Tibial artery (tissue), 4 donors: ENCODE results near the gene TM4SF4.
A peak's percentile ranks its signal among the peaks of the same experiment; 100 is the strongest.

ENCODE experiments used
- DNase-seq, 2 donors: peaks; one replicate each; pipeline ENCODE4 v3.0.0-alpha.2; 2019
- H3K27ac ChIP-seq, 2 donors: fragments of 200-600 bp; sonication (generic) in 1 of 2; 1 replicate in 1 of 2; 2 replicates in 1 of 2; pipeline ENCODE4 v1.5.1; 2018 to 2019; ENCODE audit warnings: mild to moderate bottlenecking in 1 of 2
- H3K27me3 ChIP-seq, 2 donors: fragments of 200-600 bp; sonication (generic) in 1 of 2; one replicate each; pipeline versions ENCODE4 v1.5.1 to v1.6.0; 2016 to 2019
- H3K36me3 ChIP-seq, 3 donors: fragments of 200-600 bp; sonication (generic) in 2 of 3; one replicate each; pipeline ENCODE4 v1.5.1; 2016 to 2019; ENCODE audit warnings: mild to moderate bottlenecking in 2 of 3
- H3K4me1 ChIP-seq, 4 donors: fragments of 200-600 bp; sonication (generic) in 2 of 4; 1 replicate in 3 of 4; 2 replicates in 1 of 4; pipeline ENCODE4 v1.5.1; 2016 to 2019
- H3K4me3 ChIP-seq, 2 donors: fragments of 200-600 bp; sonication (generic) in 1 of 2; 1 replicate in 1 of 2; 2 replicates in 1 of 2; pipeline ENCODE4 v1.5.1; 2018 to 2019; ENCODE audit warnings: mild to moderate bottlenecking in 2 of 2
- H3K9me3 ChIP-seq, 3 donors: fragments of 200-600 bp; sonication (generic) in 1 of 3; one replicate each; pipeline ENCODE4 v1.5.1; 2016 to 2019
- CTCF ChIP-seq, 2 experiments: fragments of 200-600 bp in 1 of 2; fragments of 450-650 bp in 1 of 2; IDR thresholded peaks; one replicate each; pipeline ENCODE4 v1.5.1; 2017 to 2019; ENCODE audit warnings: antibody characterized with exemption in 2 of 2, mild to moderate bottlenecking in 1 of 2, moderate library complexity in 1 of 2
- intact Hi-C: fragments of 100-400 bp; cut with DNase I; formaldehyde crosslinking; loops from one replicate; pipeline ENCODE4 v1.15.0; 2023; ENCODE audit warnings: low total_unique reads

TM4SF4 gene

GRCh38 chr3:149475451-149476060 lies 1.1 kb downstream of the TM4SF4 start:
- intact Hi-C loops = no loop called here
- no peaks in the 10 kb centered on the region for H3K27me3 ChIP-seq
- no peak for DNase-seq

GRCh38 chr3:149476225-149476624 lies 1.7 kb downstream of the TM4SF4 start:
- intact Hi-C loops = no loop called here
- no peak overlapping the region for H3K4me3 ChIP-seq
- no peak overlapping the region for H3K27ac ChIP-seq
- no peaks in the 10 kb centered on the region for H3K27me3 ChIP-seq
- DNase-seq = no peak
- H3K9me3 ChIP-seq = no peaks in the 10 kb centered on the region
- TF ChIP-seq CTCF (IDR thresholded peaks at IDR 0.05) = no peak
- H3K4me1 ChIP-seq = peaks cover 0 to 63% (median 49%) of the 10 kb centered on the region in 4 donors
- no peaks in the 10 kb centered on the region for H3K36me3 ChIP-seq

More at GRCh38 chr3:149475451-149476060, 1.1 kb downstream of the TM4SF4 start:
- no peak for TF ChIP-seq CTCF (IDR thresholded peaks at IDR 0.05)
- Histone ChIP-seq H3K9me3 (no peaks in the 10 kb centered on the region), H3K27ac (peak overlapping the region in 1 of 2 donors; percentile 73), H3K36me3 (no peaks in the 10 kb centered on the region), H3K4me3 (no peak overlapping the region), H3K4me1 (peaks cover 0 to 67% (median 50%) of the 10 kb centered on the region in 4 donors)

- TF ChIP-seq CTCF (IDR thresholded peaks at IDR 0.05) = no peak
- H3K27me3 ChIP-seq = no peaks in the 10 kb centered on the region
- no peaks in the 10 kb centered on the region for H3K9me3 ChIP-seq
- DNase-seq = no peak
- no peak overlapping the region for H3K4me3 ChIP-seq
- intact Hi-C loops = loop anchor here (2.0 to 10.0 kb wide), 2 partner anchors 87 to 205 kb away; no protein-coding TSS in a partner anchor
- H3K4me1 ChIP-seq = peaks cover 0 to 31% (median 18%) of the 10 kb centered on the region in 4 donors
- peak overlapping the region; percentile 73 to 76 for H3K27ac ChIP-seq
- H3K36me3 ChIP-seq = no peaks in the 10 kb centered on the region
These were observed 5.3 kb downstream of the TM4SF4 start for GRCh38 chr3:149479621-149480325.

DNA sequence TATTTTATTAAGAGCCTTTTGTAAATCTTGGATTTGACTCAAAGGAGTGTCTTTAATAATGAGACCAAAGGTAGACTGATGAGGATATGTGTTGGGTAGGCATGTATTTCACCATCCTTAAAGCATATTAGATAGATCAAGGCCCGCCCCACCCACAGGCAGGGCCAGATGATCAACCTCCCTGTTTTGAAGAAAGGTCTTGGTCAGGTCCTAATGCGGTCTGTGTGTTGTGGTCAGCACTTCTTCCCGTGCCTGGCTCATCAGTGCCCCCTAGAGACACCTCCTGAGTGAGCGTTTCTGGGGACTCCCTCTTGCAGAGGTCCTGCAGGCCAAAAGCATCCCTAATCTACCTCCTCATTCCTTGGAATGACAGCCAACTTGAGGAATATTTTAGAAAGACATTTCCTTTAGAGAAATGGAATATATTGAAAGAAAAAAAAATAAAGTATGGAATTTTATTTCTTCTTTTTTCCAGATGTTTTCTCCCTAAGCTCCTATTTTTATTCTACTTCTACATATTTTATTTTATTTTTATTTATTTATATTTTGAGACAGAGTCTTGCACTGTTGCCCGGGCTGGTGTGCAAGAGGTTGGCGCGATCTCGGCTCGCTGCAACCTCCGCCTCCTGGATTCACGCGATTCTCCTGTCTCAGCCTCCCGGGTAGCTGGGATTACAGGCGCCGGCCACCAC lies 6.0 kb downstream of the TM4SF4 start:
- Histone ChIP-seq H3K4me1 (peaks cover 0 to 31% (median 23%) of the 10 kb centered on the region in 4 donors), H3K4me3 (no peak overlapping the region), H3K27me3 (no peaks in the 10 kb centered on the region), H3K36me3 (no peaks in the 10 kb centered on the region), H3K9me3 (no peaks in the 10 kb centered on the region), H3K27ac (peak overlapping the region; percentile 73 to 76)
- peak; percentile 82 to 91 for DNase-seq
- intact Hi-C loops = loop anchor here (2.0 to 10.0 kb wide), 2 partner anchors 88 to 206 kb away; no protein-coding TSS in a partner anchor
- TF ChIP-seq CTCF (IDR thresholded peaks at IDR 0.05) = peak; percentile 83 to 86

GRCh38 chr3:149481056-149481455 lies 6.6 kb downstream of the TM4SF4 start:
- TF ChIP-seq CTCF (IDR thresholded peaks at IDR 0.05) = no peak
- no peak overlapping the region for H3K4me3 ChIP-seq
- no peaks in the 10 kb centered on the region for H3K27me3 ChIP-seq
- H3K4me1 ChIP-seq = peaks cover 0 to 32% (median 23%) of the 10 kb centered on the region in 4 donors
- H3K27ac ChIP-seq = no peak overlapping the region
- H3K9me3 ChIP-seq = no peaks in the 10 kb centered on the region
- DNase-seq = no peak
- H3K36me3 ChIP-seq = no peaks in the 10 kb centered on the region
- intact Hi-C loops = loop anchor here (2.0 to 10.0 kb wide), 2 partner anchors 88 to 206 kb away; no protein-coding TSS in a partner anchor
